GM18951 (cell line): Measurements from ENCODE around the gene LEO1.
"Not testable (repeated sequence)": the region's sequence is repeated elsewhere in the genome, so short reads cannot be mapped to it uniquely, and the experiment has no call there.

Experiments used
- POLR2A ChIP-seq: IDR thresholded peaks from 4 replicates; pipeline ENCODE4 v1.6.1; 2011; ENCODE audit warnings: mild to moderate bottlenecking; ENCODE audit not compliant: insufficient read length, insufficient read depth; ENCODE audit errors: extremely low read depth
- in situ Hi-C: fragments of 300-500 bp; cut with MboI; formaldehyde crosslinking; loops from one replicate; pipeline ENCODE4 v1.12.0; 2022; ENCODE audit warnings: low sequenced_read_pairs, mixed read lengths, inconsistent platforms; ENCODE audit not compliant: unreplicated experiment

Gene LEO1

DNA sequence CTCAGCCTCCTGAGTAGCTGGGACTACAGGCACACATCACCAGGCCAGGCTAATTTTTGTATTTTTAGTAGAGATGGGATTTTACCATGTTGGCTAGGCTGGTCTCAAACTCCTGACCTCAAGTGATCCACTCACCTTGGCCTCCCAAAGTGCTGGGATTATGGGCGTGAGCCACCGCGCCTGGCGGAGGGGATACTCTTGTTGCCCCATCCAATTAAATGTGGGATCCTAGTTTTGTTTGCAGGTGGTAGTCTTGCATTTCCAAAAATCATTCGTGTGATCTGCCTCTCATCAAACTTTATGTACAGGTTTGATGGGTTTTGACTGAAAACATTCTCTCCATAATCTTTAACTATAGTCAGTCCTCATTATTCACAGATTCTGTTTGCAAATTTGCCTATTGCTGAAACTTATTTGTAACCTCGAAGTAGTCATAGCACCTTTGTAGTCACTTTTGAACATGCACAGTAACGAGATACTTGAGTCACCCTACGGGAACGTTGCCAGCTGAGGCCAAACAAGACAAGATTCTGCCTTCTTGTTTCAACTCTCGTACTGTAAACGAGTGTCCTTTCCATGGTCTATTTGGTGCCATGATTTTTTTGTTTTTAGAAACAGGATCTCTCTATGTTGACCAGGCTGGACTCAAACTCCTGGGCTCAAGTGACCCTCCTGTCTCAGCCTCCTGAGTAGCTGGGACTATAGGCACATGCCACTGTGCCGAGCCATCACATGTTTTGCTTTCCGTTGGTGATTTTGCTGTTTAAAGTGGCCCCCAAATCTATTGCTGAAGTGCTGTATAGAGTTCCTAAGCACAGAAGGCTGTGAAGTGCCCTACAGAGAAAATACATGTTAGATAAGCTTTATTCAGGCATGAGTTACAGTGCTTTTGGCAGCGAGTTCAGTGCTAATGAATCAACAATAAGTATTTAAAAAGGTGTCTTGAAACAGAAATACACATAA is 39.3 kb upstream of the LEO1 start:
- in situ Hi-C loops = no loop called here
- no peak for TF ChIP-seq POLR2A

DNA sequence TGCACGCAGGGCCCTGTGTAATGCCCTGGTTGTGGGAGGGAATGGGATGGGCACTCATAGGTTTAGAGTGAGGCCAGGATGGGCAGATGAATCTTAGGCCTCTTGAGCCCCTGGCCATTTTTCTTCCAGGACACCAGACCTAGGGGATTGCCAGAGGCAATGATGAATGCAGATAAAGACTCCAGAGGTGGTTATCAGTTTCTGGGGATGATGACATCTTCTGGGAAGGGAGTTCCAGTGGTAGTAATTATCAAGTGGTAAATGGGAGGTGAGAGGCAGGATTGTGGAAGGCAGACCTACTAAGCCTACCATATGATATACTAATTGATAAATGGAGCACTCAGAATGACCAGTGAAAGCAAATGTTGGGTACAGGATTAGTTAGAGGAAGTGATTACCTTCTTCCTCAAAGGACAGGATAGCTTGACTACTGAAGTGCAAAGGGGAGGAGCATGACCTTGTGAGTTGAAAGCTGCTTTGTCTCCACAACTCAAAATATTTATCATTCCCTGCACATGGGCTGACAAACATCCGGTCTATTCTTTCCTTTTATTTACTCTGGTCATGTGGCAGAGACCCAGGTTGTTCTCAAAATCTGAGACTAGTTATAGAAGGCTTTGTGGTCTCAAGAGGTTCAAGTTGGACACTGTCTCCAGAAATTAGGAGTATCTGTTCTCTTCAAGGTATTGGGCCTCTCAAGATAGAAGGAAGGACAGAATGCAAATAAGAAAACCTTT is 37.3 kb upstream of the LEO1 start:
- no peak for TF ChIP-seq POLR2A
- in situ Hi-C loops = no loop called here

DNA sequence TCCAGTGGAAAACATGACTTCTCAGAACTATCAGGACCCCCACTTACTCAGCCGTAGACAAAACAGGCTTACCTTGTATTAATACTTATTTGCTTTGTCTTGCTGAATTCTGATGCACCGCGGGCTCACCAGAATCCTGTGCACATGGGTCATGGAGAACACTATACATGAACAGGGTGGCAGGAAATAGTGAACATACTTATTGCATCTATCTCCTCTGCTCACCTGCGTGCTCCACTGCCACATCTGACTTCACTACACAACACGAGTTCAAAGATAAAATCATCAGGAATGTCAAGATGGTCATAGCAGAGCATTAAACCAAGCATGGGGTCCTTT is 36.8 kb upstream of the LEO1 start:
- in situ Hi-C loops = no loop called here
- TF ChIP-seq POLR2A = no peak

DNA sequence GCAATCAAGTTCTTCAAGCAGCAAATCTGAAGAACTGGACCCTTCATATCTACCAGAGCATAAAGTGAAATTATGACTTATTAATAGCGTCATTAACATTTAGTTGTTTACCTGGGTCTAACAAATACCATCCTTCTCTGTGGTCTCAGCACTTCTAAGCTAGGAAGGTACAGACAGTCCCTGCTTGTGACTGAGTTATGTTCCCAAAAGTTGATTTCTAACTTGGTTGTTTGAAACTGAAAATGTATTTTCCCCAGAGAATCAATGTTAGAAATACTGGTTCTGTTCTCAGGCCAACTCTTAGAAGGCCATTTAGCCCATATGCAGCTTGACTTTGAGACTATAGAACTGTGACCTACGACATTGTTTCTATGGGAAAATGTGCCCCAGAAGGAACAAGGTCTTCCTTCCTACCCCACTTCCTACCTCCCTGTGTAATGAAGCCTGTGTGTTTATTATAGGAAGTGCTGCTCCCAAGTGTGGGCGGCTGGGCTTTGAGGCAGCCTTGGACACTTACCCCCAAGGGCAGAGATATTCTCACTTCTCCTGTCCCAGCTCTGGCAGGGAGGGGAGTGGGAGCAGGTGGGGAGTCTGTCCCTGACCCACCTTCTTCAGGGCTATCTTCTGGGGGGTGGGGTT is 35.2 kb upstream of the LEO1 start:
- no peak for TF ChIP-seq POLR2A
- in situ Hi-C loops = no loop called here

DNA sequence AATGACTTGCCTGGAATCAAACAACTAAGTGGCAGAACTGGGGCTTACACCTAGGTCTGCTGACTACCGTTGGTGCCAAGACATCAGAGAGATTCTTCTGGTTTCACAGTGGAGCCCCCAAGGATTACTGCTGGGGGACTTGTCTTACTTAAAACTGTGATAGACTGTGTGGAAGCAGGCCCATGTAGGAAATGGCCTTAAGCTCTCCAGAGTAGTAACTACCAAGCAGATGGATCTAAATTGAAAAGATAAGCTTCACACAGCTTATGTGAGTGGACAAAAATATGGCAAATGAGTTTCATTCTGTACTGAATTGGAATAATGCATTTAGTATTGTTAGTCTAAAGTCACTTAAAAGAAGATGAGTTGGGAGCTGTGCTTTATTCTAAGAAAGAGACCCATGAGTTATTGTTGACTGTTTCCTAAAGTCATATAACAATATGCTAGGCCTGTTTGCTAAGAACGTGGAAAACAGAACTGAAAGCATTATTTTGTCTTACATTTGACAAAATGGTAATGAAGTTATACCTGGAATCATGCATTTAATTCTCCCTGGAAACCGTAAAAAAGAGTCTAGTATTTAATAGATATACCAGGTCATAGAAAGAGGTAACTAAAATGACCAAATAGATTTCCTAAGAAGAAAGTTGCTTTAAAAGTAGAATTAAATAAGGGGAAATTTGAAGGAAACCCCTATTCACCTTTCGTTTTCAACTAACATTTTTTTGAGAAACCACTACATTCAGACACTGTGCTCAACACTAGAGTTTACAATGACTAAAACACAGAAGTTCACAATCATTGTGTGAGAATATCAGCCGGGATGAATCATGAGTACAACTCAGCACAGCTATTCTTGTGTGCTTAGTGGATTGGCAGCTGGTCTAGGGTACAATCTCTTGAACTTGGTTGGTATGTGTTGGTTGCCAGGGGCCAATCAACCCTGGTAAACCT is 34.4 kb upstream of the LEO1 start:
- peak; percentile 12 for TF ChIP-seq POLR2A
- in situ Hi-C loops = no loop called here

DNA sequence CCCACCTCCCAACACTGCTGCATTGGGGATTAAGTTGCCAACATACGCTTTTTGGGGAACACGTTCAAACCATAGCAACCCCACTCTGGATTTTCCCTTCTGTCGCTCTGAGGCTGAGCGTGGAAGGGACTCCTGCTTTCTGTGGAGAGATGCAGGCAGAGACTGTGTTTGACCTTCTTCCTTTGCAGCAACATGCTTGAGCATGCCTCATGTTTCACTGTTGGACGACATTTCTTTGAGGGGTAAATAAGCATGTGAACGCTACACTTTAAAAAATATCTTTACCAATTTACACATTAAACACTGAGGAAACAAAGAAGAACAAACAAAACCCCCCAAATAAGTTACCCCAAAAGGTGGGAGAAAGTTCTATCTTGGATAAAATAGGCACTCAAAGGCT is 33.2 kb upstream of the LEO1 start:
- in situ Hi-C loops = no loop called here
- TF ChIP-seq POLR2A = no peak

DNA sequence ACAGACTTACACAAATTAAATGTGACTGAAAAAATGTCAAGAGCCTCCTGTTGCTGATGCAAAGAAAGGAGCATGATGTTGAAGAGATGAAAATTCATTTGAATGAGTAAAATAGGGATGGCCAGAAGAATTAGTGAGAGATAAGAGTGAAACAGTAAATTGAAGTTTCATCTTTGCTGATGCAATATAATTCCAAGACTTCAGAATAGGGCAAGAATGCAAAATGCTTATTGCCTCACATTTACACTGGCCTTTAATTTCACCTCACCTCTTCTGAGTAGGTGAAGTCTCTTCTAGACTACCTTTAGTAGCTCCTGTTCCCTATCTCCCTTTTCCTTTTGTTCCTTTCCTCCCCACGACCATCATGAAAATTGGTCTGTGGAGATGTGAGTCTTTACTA is 32.1 kb upstream of the LEO1 start:
- in situ Hi-C loops = no loop called here
- TF ChIP-seq POLR2A = no peak

DNA sequence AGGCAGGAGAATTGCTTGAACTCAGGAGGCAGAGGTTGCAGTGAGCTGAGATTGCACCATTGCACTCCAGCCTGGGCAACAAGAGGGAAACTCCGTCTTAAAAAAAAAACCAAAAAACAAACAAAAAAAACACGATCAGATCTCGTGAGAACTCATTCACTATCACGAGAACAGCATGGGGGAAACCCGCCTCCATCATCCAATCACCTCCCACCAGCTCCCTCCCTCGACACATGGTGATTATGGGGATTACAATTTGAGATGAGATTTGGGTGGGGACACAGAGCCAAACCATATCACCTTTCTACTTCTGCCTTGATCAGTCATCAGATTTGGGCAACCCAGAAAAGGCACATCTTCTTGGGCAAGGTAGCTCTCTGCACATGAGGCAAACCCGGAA is 31.5 kb upstream of the LEO1 start:
- in situ Hi-C loops = not testable (repeated sequence)

DNA sequence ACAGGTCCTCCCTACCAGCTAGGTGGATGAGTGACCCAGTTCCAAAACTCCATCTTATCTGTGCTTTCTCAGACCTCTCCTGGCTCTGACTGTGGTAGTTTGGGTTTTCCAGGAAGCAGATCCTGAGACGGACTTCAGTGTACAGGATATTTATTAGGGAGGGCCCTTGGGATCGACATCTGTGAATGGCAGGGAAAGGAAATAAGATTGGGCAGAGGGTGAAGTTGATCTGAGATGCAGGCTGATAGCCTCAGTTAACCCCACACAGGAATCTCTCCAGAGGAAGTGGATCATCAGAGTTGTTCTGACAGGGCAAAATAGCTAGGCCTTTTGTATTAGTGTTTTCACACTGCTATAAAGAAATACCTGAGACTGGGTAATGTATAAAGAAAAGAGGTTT is 30.8 kb upstream of the LEO1 start:
- TF ChIP-seq POLR2A = no peak
- in situ Hi-C loops = no loop called here

DNA sequence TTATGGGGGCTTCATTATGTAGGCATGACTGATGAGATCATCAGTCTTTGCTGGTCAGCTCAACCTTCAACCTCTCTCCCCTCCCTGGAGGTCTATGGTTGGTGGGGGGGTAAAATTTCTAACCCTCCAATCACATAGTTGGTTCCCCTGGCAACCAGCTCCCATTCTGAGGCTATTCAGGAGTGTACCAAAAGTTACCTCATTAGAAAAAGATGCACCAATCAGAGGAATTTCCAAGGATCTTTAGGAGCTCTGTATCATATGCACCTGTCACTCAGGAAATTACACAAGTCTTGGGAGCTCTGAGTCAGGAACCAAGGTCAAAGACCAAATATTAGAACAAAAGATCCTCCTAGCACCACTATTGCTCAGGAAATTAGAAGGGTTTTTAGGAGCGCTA is 21.4 kb upstream of the LEO1 start:
- TF ChIP-seq POLR2A = no peak
- in situ Hi-C loops = loop anchor here (25.0 kb wide), 1 partner anchor 94 kb away; no protein-coding TSS in a partner anchor

DNA sequence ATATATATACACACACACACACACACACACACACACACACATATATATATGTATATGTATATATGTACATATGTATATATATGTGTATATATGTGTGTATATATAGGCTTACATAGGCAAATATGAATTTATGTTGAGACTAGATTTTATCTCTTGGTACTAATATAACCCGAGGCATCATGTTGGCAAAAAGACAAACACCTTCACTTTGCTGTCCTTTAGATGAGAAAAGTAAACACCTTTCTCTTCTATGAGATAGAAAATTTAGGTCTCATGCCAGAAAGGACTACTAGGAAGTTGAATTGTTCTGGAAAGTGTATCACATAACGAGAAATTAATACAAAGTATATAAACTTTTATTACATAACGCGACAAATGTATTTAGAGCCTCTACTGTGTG is 19.6 kb upstream of the LEO1 start:
- TF ChIP-seq POLR2A = no peak
- in situ Hi-C loops = loop anchor here (25.0 kb wide), 1 partner anchor 96 kb away; no protein-coding TSS in a partner anchor

DNA sequence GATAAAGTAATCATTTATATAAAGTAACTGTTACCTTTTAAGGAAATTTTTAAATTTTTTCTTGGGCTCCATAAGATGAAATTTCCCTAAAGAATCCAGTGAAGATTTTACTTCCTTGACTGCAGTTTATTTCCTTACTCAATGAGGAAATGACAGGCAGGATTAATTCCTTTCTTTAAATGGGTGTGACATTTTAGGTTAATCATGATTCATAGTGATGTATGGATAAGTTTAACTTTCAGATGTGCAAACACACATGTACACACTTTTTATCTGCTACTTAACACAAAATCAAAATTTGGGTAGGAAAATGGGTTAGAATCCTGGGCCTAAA is 11.2 kb upstream of the LEO1 start:
- in situ Hi-C loops = loop anchor here (25.0 kb wide), 1 partner anchor 105 kb away; no protein-coding TSS in a partner anchor
- TF ChIP-seq POLR2A = no peak

DNA sequence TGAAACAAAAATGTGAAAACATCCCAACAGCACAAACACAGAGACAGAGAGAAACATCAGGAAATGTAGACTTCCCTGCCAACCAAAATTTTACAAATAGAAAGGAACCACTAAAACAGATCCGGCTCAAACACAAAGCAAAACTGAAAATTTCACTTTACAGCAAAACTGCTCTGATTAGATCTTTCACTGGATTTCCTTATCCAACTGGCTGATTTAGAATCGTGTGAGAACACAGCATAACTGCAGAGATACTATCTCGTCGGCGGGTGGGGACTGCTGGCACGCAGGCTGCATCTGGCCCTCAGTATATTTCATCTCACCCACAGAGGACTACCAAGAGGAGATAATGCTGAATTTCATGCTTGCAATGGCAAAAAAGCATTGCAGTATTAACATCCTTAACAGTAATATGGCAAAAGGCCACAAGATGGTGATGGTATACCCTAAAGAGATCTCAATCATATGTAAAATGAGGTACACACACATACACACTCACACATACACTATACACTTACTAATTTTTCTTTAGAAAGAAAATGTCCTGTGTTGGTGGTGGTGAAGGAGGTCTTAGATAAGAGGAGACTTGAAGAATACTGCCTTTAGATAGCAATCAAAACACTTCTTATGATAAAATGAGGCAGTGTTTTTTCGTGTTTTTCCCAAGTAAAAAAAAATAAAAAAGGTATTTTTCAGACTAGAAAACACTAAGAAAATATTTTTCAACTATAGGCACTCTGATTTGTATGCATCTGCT is 10.6 kb upstream of the LEO1 start:
- in situ Hi-C loops = loop anchor here (25.0 kb wide), 1 partner anchor 105 kb away; no protein-coding TSS in a partner anchor
- peak; percentile 37 for TF ChIP-seq POLR2A
